HepG2 (cell line): Measurements from ENCODE around the gene C1orf116. TPM values are rescaled to one million over a fixed set of nuclear protein-coding genes. Genes with fewer than 3 reads are reported as not detected.
A peak's percentile ranks its signal among the peaks of the same experiment; 100 is the strongest.

ENCODE experiments used
- ATF7 ChIP-seq, 2 experiments: fragments of 450-650 bp in 1 of 2; sonication (generic) in 1 of 2; formaldehyde crosslinking in 1 of 2; IDR thresholded peaks; 2 replicates each; pipeline versions ENCODE4 v1.4.0 to v1.6.1; 2016 to 2020; ENCODE audit warnings: antibody characterized with exemption in 1 of 2, mild to moderate bottlenecking in 1 of 2, missing genetic modification reagents in 1 of 2
- CEBPB ChIP-seq: IDR thresholded peaks from 2 replicates; pipeline ENCODE4 v1.6.1; 2011; ENCODE audit warnings: low read depth, low read length, improper control_type of control experiment, borderline replicate concordance
- GTF3A ChIP-seq: sonication (generic); formaldehyde crosslinking; conservative IDR thresholded peaks from 2 replicates; pipeline ENCODE4 v1.4.0; 2020; ENCODE audit warnings: mild to moderate bottlenecking, missing genetic modification reagents
- HDAC2 ChIP-seq: sonication (generic); formaldehyde crosslinking; IDR thresholded peaks from 2 replicates; pipeline ENCODE4 v1.4.0; 2020; ENCODE audit warnings: missing genetic modification reagents
- KDM4B ChIP-seq: sonication (generic); formaldehyde crosslinking; IDR thresholded peaks from 2 replicates; pipeline ENCODE4 v1.4.0; 2020; ENCODE audit warnings: missing genetic modification reagents
- MAFK ChIP-seq, 2 experiments: IDR thresholded peaks in 1 of 2; conservative IDR thresholded peaks in 1 of 2; 2 replicates each; pipeline ENCODE4 v1.6.1; 2011; ENCODE audit warnings: improper control_type of control experiment in 2 of 2, low read length in 2 of 2
- PHF21A ChIP-seq: sonication (generic); formaldehyde crosslinking; IDR thresholded peaks from 2 replicates; pipeline ENCODE4 v1.5.0; 2020; ENCODE audit warnings: mild to moderate bottlenecking, missing genetic modification reagents
- PRDM10 ChIP-seq: sonication (generic); formaldehyde crosslinking; IDR thresholded peaks from 2 replicates; pipeline ENCODE4 v1.4.0; 2020; ENCODE audit warnings: low read depth, missing genetic modification reagents
- PTBP1 ChIP-seq: fragments of 200-400 bp; formaldehyde crosslinking; IDR thresholded peaks from 2 replicates; pipeline ENCODE4 v1.6.1; 2018; ENCODE audit warnings: low read length, low read depth; ENCODE audit not compliant: poor library complexity, severe bottlenecking
- SIN3A ChIP-seq: IDR thresholded peaks from 2 replicates; pipeline ENCODE4 v1.6.1; 2011; ENCODE audit warnings: low read depth, mild to moderate bottlenecking, control low read depth, low read length, borderline replicate concordance
- SRY ChIP-seq: sonication (generic); formaldehyde crosslinking; IDR thresholded peaks from 2 replicates; pipeline ENCODE4 v1.8.0; 2022; ENCODE audit warnings: mild to moderate bottlenecking, missing genetic modification reagents
- TBL1XR1 ChIP-seq: fragments of 150-350 bp; IDR thresholded peaks from 2 replicates; pipeline ENCODE4 v1.6.1; 2014; ENCODE audit warnings: borderline replicate concordance, low read length; ENCODE audit not compliant: partially characterized antibody
- YEATS2 ChIP-seq: sonication (generic); formaldehyde crosslinking; IDR thresholded peaks from 2 replicates; pipeline ENCODE4 v1.4.0; 2020; ENCODE audit warnings: missing genetic modification reagents, borderline replicate concordance
- ZGPAT ChIP-seq: IDR thresholded peaks from 2 replicates; pipeline ENCODE4 v1.6.1; 2016; ENCODE audit warnings: mild to moderate bottlenecking
- ZNF460 ChIP-seq: sonication (generic); formaldehyde crosslinking; IDR thresholded peaks from 2 replicates; pipeline ENCODE4 v1.5.1; 2020; ENCODE audit warnings: missing genetic modification reagents, mild to moderate bottlenecking, borderline replicate concordance
- ZNF550 ChIP-seq: sonication (generic); formaldehyde crosslinking; IDR thresholded peaks from 2 replicates; pipeline ENCODE4 v1.4.0; 2020; ENCODE audit warnings: mild to moderate bottlenecking, missing genetic modification reagents, borderline replicate concordance
- ZNF589 ChIP-seq: sonication (generic); formaldehyde crosslinking; conservative IDR thresholded peaks from 2 replicates; pipeline ENCODE4 v1.8.0; 2022; ENCODE audit warnings: mild to moderate bottlenecking, moderate library complexity, missing genetic modification reagents
- ZNF678 ChIP-seq: sonication (generic); formaldehyde crosslinking; IDR thresholded peaks from 2 replicates; pipeline ENCODE4 v1.4.0; 2020; ENCODE audit warnings: mild to moderate bottlenecking, missing genetic modification reagents
- ZNF790 ChIP-seq: sonication (generic); formaldehyde crosslinking; IDR thresholded peaks from 2 replicates; pipeline ENCODE4 v1.8.0; 2022; ENCODE audit warnings: missing genetic modification reagents, mild to moderate bottlenecking, borderline replicate concordance
- ZUFSP ChIP-seq: sonication (generic); formaldehyde crosslinking; IDR thresholded peaks from 2 replicates; pipeline ENCODE4 v1.9.0; 2021; ENCODE audit warnings: missing genetic modification reagents, mild to moderate bottlenecking, borderline replicate concordance
- polyA plus RNA-seq, 8 experiments: library from polyadenylated mRNA; depleted of rRNA in 3 of 8; stranded (reverse) in 7 of 8; unstranded in 1 of 8; fragments of >200 nt; fragmentation: Illumina TruSeq in 4 of 8; extraction: Trizol in 4 of 8; gene quantifications; 2 replicates each; pipeline versions ENCODE4 v1.2.1 to v1.2.3, GENCODE V29; 2011 to 2016; ENCODE audit warnings: low read depth in 4 of 8, missing spikeins in 1 of 8, mixed read lengths in 1 of 8; ENCODE audit not compliant: insufficient read depth in 1 of 8
- total RNA-seq, 5 experiments: library from RNA; depleted of rRNA; stranded (reverse); fragments of >200 nt; fragmentation: Illumina TruSeq; extraction: Trizol; gene quantifications; 2 replicates each; pipeline ENCODE4 v1.2.3, GENCODE V29; 2016; ENCODE audit warnings: low read depth in 1 of 5
- TF ChIP-seq, protein P1 (sequence below): sonication (generic); formaldehyde crosslinking; IDR thresholded peaks from 2 replicates; pipeline ENCODE4 v1.4.0; 2020; ENCODE audit warnings: missing genetic modification reagents; ENCODE audit errors: not compliant biosample characterization

The C1orf116 gene
- total and polyA plus RNA-seq, 2 of the 13 experiments (the other 11 are each of a cell fraction or from before 2014, with no cell fraction given), result 0.51 to 0.95 TPM

GRCh38 chr1:207050480-207051190 is 18.1 kb upstream of the C1orf116 start (continued):
- TF ChIP-seq YEATS2 (CRISPR knock-in tag) (peak; percentile 82; the same call in 1 of the 2 replicates), CEBPB (no peak), SIN3A (peak; percentile 65; the same call in 1 of the 2 replicates), PTBP1 (no peak), ZUFSP (no peak), ZNF790 (CRISPR knock-in tag) (no peak), ZNF550 (CRISPR knock-in tag) (no peak), ZNF678 (no peak), ZGPAT (peak; percentile 68; the same call in 1 of the 2 replicates), ZNF460 (no peak), GTF3A (no peak), SRY (CRISPR knock-in tag) (peak; percentile 80; the same call in 1 of the 2 replicates), ZNF589 (no peak), ATF7 (IDR thresholded peaks at IDR 0.05) (no peak), ATF7 (CRISPR knock-in tag; IDR thresholded peaks at IDR 0.05) (no peak), HDAC2 (no peak), TBL1XR1 (no peak), MAFK (conservative IDR thresholded peaks at IDR 0.05 in 1 of 2, IDR thresholded peaks at IDR 0.05 in 1 of 2; ENCODE audit: low read length in 2 of 2) (no peak), PRDM10 (CRISPR knock-in tag) (no peak), PHF21A (CRISPR knock-in tag) (0 out of 2 replicates have a peak, but pooled peaks have one; percentile 29), KDM4B (CRISPR knock-in tag) (no peak; the same call in 1 of the 2 replicates)
- TF ChIP-seq, protein P1, sequence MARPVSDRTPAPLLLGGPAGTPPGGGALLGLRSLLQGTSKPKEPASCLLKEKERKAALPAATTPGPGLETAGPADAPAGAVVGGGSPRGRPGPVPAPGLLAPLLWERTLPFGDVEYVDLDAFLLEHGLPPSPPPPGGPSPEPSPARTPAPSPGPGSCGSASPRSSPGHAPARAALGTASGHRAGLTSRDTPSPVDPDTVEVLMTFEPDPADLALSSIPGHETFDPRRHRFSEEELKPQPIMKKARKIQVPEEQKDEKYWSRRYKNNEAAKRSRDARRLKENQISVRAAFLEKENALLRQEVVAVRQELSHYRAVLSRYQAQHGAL (CRISPR knock-in tag), result no peak
